GM18951 (cell line): ENCODE data around the gene HMGCS2.

Experiments
- POLR2A ChIP-seq: IDR thresholded peaks from 4 replicates; pipeline ENCODE4 v1.6.1; 2011; ENCODE audit warnings: mild to moderate bottlenecking; ENCODE audit not compliant: insufficient read length, insufficient read depth; ENCODE audit errors: extremely low read depth
- in situ Hi-C: fragments of 300-500 bp; cut with MboI; formaldehyde crosslinking; loops from one replicate; pipeline ENCODE4 v1.12.0; 2022; ENCODE audit warnings: low sequenced_read_pairs, mixed read lengths, inconsistent platforms; ENCODE audit not compliant: unreplicated experiment

Gene HMGCS2

DNA sequence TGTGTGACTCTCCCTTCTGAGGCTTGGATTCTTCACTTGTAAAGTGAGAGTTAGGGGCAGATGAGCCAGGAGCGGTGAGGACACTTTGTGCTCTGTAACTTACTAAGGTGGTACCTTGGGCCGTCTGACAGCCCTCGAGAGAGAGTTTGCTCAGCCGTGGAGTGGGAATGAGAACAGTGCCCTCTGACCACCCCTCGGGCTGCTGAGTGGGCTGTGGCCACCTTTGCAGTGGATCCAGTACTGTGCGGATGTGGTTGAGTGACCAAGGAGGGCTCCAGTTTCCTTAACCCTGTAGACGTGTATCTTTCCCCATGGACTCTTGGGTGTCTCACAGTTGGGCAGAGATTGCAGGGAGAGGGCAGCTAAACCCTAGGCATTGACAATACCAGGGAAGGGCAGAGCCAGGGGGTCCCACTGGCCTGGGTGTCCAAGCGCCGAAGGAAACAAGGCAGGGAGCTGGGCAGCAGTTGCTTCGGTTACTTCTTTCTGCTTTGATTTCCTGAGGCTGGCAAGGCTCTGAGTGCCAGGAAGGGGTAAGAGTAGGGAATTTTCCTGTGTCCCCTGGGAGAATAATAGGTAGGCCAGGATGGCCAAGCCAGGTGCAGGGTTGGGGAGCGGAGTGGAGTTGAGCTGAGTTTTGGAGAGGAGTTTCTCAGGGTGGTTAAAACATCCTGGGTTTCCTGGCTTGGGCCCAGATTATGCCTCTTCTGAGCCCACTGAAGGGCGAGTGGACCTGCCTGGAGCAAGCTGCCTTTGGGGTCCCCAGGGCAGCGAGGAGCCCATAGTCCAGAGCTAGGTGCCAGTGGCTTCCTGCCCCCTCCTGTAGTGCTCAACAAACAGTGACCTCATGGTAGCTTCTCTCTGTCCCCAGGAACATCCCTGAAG lies 27.6 kb downstream of the HMGCS2 start:
- in situ Hi-C loops: no loop called here
- TF ChIP-seq POLR2A: no peak

DNA sequence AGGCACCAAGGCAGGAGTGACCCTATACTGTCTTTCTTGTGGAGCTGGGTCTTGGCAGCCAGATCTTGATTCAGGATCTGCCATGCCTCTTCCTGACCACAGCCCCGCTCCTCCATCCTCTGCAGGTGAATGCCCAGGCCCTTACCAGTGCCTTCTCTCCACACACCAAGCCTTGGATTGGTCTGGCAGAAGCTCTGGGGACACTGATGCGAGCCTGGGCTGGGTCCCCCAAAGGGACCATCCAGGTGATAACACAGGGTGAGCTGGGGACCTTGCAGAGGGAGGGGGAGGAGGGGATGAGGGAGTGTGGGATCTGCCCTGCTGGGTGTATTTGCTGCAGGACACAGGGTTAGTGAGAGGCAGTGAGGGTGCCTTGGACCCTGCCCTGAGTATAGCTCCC lies 28.4 kb downstream of the HMGCS2 start:
- in situ Hi-C loops: no loop called here
- no peak for TF ChIP-seq POLR2A

DNA sequence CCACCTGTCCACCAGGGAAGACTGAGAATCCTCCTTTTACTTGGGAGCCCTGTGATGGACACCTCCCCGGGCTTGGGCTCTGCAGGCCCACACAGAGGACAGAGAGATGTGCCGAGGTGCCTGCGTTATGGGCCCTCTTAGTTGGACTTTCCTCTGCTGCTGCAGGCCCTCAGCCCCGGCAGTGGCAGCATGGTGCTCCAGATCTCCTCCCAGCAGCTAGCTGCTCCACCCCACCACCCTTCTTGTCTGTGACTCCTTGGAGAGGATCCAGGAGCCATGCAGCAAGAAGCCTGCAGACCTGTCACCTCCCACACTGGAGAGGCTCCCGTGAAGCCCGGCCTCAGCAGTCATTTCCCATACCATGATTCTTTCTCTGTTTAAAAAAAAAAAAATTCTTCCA lies 29.6 kb downstream of the HMGCS2 start:
- no peak for TF ChIP-seq POLR2A
- in situ Hi-C loops: no loop called here

DNA sequence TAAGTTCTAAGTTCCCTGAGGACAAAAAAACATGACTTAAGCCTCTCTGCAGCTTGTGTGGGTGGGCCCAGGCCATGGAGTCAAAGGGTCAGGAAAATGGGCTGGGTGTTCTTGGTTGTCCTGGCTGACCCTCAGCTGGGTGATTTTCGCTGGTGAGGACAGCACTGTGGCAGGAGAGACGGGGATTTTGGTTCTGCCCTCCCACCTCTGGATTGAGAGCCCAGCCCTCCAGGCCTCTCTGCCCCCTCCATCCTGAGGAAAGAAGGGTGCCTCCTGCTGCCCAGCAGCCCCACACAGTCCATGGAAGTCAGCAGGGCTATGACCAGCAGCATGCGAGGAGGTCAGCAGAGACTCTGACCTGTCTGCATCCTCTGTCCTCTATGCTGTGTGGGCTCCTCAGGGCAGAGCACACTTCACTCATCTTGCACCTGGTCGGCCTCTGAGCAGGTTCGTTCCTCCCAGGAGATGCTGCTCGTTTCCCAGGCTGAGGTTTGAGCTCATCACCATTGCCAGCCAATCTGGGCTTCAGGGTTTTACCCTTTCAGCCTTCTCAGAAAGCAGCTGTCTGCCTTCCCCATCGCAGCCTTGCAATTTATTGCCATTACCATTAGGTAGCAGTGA lies 30.5 kb downstream of the HMGCS2 start:
- no peak for TF ChIP-seq POLR2A
- in situ Hi-C loops: no loop called here

DNA sequence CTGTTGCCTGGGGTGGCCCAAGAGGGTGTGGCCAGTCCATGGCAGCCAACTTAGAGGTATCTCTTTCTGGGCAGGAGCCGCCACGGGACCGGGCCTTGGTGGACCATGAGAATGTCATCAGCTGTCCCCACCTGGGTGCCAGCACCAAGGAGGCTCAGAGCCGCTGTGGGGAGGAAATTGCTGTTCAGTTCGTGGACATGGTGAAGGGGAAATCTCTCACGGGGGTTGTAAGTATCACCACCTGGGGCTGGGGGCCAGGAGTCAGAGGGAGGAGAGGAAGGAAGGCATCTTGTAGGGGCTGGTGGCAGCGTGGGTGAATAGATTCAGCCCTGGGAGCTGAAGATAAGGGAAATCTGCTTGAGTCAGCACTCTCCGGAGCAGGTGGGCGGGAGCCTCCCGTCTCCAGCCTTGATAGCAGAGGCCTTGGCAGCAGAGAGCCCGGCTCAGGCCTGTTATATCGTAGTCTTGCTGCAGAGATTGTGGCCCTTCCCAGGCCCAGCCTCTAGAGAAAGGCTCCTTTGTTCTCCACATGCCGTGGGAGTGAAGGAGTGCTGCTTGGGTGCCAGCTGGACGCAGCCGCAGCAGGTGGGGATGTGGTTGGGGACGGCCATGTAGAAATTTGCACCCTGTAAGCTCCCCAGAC lies 31.5 kb downstream of the HMGCS2 start:
- in situ Hi-C loops: no loop called here
- TF ChIP-seq POLR2A: no peak

DNA sequence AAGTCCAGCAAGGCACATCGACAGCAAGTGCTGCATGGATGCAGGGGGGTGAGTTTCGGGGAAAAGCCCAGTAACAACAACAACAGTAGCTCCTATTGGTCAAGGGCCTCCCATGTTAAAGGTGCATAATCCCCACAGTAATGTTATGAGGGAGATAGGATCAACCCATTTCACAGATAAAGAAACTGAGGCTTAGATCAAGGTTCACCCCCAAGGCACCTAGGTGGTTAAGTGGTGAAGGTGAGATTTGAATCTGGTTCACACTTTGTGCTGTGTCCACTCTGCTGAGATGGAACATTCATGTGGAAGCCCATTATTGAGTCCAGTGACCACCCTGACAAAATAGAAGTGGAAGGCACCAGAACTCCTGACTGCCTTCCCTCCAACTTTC lies 32.1 kb downstream of the HMGCS2 start:
- in situ Hi-C loops: no loop called here
- TF ChIP-seq POLR2A: no peak

DNA sequence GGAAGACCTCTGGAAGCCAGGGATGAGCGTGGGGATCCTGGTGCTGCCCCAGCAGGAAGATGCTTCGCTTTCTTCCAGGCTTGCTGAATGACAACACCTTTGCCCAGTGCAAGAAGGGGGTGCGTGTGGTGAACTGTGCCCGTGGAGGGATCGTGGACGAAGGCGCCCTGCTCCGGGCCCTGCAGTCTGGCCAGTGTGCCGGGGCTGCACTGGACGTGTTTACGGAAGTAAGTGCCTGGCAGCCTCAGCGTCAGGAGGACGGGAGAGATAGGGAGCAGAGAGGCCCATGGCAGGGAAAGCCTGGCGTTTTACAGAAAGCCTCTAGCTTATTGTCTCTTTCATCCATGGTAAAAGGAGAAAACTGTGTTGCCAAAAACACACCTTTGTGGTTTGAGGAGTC lies 33.5 kb downstream of the HMGCS2 start:
- in situ Hi-C loops: no loop called here
- TF ChIP-seq POLR2A: no peak

DNA sequence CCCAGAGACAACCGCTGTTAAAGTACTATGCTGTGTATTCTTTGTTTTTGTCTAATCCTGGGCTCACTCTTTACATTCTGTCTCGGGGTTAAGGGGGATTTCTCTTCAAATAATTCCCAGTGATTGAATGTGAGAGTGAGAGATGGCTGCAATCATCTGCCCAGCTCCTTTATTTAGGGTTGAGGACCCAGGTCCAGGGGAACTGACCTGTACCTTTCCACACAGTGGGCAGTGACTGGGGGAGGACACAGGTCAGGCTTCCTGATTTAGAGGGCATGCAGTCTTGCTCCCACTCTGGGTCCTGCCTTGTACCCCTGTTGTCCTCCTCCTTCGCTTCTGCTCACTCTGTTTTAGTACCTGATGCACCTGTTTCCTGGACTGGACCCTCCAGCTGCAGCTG lies 35.0 kb downstream of the HMGCS2 start:
- no peak for TF ChIP-seq POLR2A
- in situ Hi-C loops: no loop called here

DNA sequence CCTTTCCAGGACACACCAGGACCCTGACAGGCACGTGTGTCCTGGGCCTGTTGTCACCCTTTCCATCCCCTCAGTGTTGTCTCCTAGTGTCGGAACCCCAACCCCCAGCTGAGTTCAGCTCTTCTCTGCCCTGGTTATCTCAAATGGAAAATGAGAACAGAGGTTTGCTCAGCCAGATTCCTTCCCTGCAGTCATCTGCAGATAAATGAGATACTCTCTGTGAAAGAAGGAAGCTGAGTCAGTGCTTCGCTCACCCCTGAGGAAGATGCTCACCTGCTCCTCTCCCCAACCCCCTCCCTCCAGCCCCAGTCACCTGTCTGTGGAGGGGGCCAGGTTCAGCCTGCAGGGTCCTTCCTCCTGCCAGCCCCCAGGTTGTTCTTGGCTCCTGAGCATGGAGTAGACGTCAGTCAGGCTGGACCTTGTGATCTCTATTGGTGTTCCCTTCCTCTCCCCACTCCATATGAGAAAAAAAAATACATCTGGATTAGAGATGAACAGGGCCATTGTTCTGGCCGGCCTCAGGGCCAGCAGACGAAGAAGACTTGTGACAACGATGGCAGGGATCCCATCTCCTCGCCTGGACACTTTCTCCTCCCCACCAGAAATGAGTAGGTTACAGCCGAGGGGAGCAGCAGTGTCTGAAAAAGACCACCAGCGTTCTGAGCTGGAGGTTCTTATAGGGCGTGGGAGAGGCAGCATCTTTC lies 36.1 kb downstream of the HMGCS2 start:
- in situ Hi-C loops: no loop called here

DNA sequence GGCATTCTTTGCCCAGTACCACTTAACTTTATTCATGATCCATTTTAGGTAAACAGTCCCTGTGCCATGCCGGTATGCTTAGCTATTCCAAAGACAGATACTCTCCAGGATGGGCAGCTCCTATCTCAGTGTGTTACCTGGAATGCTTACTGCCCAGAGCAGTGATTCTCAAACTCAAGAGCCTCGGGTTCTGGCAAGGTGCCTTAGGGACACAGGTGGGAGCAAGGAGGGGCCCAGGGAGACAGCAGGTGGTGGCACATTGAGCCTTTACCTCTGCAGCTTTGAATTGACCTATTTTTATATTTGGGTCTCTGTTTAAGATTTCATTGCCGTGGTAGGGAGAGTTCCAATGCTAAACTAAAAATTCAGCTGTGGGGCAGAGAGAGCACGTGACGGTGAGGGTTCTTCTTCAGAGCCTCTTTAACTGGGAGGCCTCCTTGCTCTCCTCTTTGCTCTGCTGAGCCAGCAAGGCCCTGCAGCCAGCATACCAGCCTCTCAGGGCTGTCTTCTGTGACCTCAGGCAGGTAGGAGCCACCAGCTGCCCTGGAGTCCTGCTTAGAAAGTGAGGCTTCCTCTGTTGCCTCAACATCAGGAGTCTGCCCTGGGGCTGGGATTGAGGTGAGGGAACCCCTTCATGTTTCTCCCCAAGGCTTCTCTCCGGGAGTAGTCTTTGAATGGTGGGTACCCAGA lies 36.8 kb downstream of the HMGCS2 start:
- in situ Hi-C loops: no loop called here
- TF ChIP-seq POLR2A: no peak

More for the DNA sequence above, 36.1 kb downstream of the HMGCS2 start:
- no peak for TF ChIP-seq POLR2A

DNA sequence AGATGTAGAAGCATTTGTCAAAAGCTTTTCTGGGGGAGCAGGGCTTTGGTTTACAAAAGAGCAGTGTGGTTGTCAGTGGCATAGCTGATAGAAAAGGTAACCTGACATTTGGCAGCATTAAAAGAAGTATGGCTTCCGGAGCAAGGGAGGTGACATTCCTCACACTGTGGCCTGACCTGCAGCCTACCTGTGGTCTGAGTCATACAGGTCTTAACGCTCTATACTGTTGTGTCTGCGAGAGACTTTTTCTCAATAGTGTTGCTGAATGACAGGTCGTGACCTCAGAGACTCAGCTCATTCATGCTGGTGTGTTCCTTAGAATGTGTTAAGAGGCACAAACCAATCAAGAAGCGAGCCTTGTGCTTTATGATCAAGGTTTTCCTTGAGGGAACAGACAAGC lies 37.6 kb downstream of the HMGCS2 start:
- no peak for TF ChIP-seq POLR2A
- in situ Hi-C loops: no loop called here

DNA sequence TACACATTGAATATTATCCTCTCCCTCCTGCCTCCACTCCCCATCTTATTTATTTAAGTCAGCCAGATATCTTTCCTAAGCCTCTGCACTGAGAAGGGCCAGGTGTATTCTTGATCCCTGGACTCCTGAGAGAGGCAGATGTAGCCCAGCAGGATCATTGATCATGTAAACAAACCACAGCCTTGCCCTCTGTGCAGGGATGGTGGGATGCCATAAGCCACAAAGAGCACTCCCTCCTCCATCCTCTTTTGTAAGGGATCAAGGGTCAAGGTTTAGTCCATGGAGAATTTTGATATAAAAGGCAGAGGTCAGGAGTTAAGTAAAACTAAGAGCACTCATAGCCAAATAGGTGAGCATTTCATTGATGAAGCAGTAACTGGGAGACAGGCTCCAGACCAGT lies 39.7 kb downstream of the HMGCS2 start:
- TF ChIP-seq POLR2A: no peak
- in situ Hi-C loops: no loop called here

DNA sequence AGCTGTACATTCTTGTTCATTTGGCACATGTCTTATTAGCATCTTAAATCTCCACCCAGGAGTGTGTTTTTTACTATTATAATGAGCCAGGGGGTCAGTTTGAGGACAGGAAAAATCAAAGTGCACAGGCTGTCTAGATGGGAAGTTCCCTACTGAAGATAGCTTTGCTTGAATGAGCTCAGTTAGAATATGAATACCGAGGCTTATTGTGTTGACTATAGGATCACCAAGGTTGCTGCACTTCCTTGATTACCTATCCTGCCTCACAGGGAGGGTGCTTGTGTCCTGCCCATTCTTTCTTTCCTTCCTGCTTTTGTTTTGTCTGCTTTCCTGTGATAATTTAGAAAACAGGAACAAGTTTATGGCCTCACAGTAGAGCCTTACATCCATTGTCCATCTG lies 40.7 kb downstream of the HMGCS2 start:
- in situ Hi-C loops: no loop called here
- no peak for TF ChIP-seq POLR2A
